Epithelial cell of prostate (primary cell): ENCODE data around the gene CTDSP1.

Experiments
- DNase-seq: peaks from one replicate; pipeline ENCODE4 v3.0.0-alpha.2; 2011; ENCODE audit warnings: low read depth, low spot score
- H3K27ac ChIP-seq: fragments of 450-650 bp; 2 replicates; pipeline ENCODE4 v1.5.1; 2017; ENCODE audit warnings: mild to moderate bottlenecking

CTDSP1 gene

GRCh38 chr2:218381916-218382366 lies 17.7 kb upstream of the CTDSP1 start, which contains the start of gene SLC11A1:
Gene SLC11A1 (plus strand): TSS chr2:218382273. CDS start chr2:218382369, 96 bp downstream.
- no peak for DNase-seq
- H3K27ac ChIP-seq: no peak within 1 kb of the TSS

GRCh38 chr2:218382785-218383184 lies 16.9 kb upstream of the CTDSP1 start:
- H3K27ac ChIP-seq: no peak overlapping the region
- DNase-seq: no peak

GRCh38 chr2:218383892-218384519 lies 15.7 kb upstream of the CTDSP1 start:
- DNase-seq: no peak

GRCh38 chr2:218384975-218385374 lies 14.7 kb upstream of the CTDSP1 start:
- no peak for DNase-seq
- H3K27ac ChIP-seq: no peak overlapping the region

More at GRCh38 chr2:218383892-218384519, 15.7 kb upstream of the CTDSP1 start:
- no peak overlapping the region for H3K27ac ChIP-seq

GRCh38 chr2:218386505-218387368 lies 12.9 kb upstream of the CTDSP1 start:
- no peak overlapping the region for H3K27ac ChIP-seq
- DNase-seq: no peak

- H3K27ac ChIP-seq: no peak overlapping the region
These were observed 12.1 kb upstream of the CTDSP1 start for GRCh38 chr2:218387369-218388194.

GRCh38 chr2:218389333-218390150 lies 10.1 kb upstream of the CTDSP1 start:
- DNase-seq: no peak
- no peak overlapping the region for H3K27ac ChIP-seq

More at GRCh38 chr2:218387369-218388194, 12.1 kb upstream of the CTDSP1 start:
- DNase-seq: no peak

- no peak overlapping the region for H3K27ac ChIP-seq
- DNase-seq: no peak
These were observed 8.5 kb upstream of the CTDSP1 start for GRCh38 chr2:218391202-218391601.

GRCh38 chr2:218392459-218392858 lies 7.2 kb upstream of the CTDSP1 start:
- no peak for DNase-seq
- H3K27ac ChIP-seq: no peak overlapping the region

- no peak for DNase-seq
- no peak overlapping the region for H3K27ac ChIP-seq
These were observed 6.7 kb upstream of the CTDSP1 start for GRCh38 chr2:218392891-218393462.

- H3K27ac ChIP-seq: no peak overlapping the region
- DNase-seq: no peak
These were observed 5.8 kb upstream of the CTDSP1 start for GRCh38 chr2:218393750-218394290.

GRCh38 chr2:218394298-218395089 lies 5.2 kb upstream of the CTDSP1 start:
- no peak for DNase-seq
- no peak overlapping the region for H3K27ac ChIP-seq

- H3K27ac ChIP-seq: no peak overlapping the region
- DNase-seq: no peak
These were observed 4.6 kb upstream of the CTDSP1 start for GRCh38 chr2:218395090-218395444.

- DNase-seq: no peak
- peak overlapping the region; percentile 99 for H3K27ac ChIP-seq
These were observed 4.2 kb upstream of the CTDSP1 start for GRCh38 chr2:218395456-218395825.

- DNase-seq: peak; percentile 76
- peak overlapping the region; percentile 99 for H3K27ac ChIP-seq
These were observed 3.6 kb upstream of the CTDSP1 start for GRCh38 chr2:218395826-218396687.

- peak; percentile 20 for DNase-seq
- H3K27ac ChIP-seq: peak overlapping the region; percentile 99
These were observed 2.8 kb upstream of the CTDSP1 start for GRCh38 chr2:218396688-218397462.

GRCh38 chr2:218397463-218397819 lies 2.2 kb upstream of the CTDSP1 start:
- H3K27ac ChIP-seq: peak overlapping the region; percentile 99
- no peak for DNase-seq
